Left ventricle myocardium superior (tissue), 1 donor: Measurements from ENCODE around the gene ACTN3. TPM values are rescaled to one million over a fixed set of nuclear protein-coding genes. Genes with fewer than 3 reads are reported as not detected.
"Not testable (repeated sequence)": the region's sequence is repeated elsewhere in the genome, so short reads cannot be mapped to it uniquely, and the experiment has no call there.

ENCODE experiments used
- ATAC-seq: fragments of 200-7000 bp; cut with Tn5 transposase; one replicate; pipeline ENCODE4 v1.9.1; 2020; ENCODE audit warnings: mild to moderate bottlenecking, moderate library complexity
- DNase-seq: peaks from one replicate; pipeline ENCODE4 v3.0.0-alpha.2; 2020
- intact Hi-C: fragments of 100-400 bp; cut with micrococcal nuclease; formaldehyde crosslinking; loops from one replicate; pipeline ENCODE4 v1.11.0; 2022
- long read RNA-seq: library from polyadenylated mRNA; unstranded; transcript quantifications from one replicate; pipeline ENCODE4 v2.0.0, GENCODE V29; 2021
- total RNA-seq: library from RNA; stranded (reverse); fragmentation: NEBNext Ultra II Directional; extraction: Animal tissue kit (Norgen Biotek cat#: 25700); gene quantifications from one replicate; pipeline ENCODE4 v1.2.1, GENCODE V29; 2021
- donor health status: DM: no; HTN: yes; CAD: no; lungs with severe emphysema.

The ACTN3 gene
- total RNA-seq, result not detected
- long read RNA-seq, result 0 reads

GRCh38 chr11:66546368-66546965, at the start of gene ACTN3:
ACTN3 (plus strand) TSS chr11:66546903; CDS start chr11:66546938, 35 bp downstream.
- DNase-seq (peak; percentile 64), ATAC-seq (peak; percentile 38)

DNA sequence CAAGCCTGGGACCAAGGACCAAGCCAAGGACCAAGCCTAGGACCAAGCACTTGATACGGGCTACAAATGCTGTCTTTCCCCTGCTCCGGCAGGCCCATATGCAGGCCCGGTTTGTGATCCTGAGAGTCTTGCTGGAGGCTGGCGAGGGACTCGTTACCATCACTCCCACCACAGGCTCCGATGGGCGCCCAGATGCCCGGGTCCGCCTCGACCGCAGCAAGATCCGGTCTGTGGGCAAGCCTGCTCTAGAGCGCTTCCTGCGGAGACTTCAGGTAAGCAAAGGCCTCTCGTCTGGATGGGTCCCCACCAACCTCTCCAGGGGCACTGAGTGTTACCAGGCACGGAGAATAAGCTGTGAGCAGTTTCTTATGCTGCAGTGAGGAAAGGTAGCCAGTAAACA, 49.5 kb upstream of the ACTN3 start:
- no peak for ATAC-seq
- no peak for DNase-seq
- intact Hi-C loops, result no loop called here

More at GRCh38 chr11:66546368-66546965, at the start of gene ACTN3:
- intact Hi-C loops, result no loop called here

DNA sequence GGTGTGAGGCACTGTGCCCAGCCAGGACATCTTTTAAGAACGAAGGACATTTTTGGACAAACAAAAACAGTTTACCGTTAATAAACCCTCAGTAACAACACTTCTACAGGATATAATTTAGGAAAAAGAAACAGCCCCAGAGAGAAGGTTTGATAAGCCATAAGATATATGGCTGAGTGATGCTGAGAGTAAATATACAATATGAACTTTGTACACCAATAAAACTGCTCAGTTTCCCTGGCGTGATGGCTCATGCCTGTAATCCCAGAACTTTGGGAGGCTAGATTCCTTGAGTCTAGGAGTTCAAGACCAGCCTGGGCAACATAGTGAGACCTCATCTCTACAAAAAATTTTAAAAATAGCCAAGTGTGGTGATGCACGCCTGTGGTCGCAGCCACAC, 48.2 kb upstream of the ACTN3 start:
- intact Hi-C loops, result no loop called here
- ATAC-seq (no peak), DNase-seq (no peak)

GRCh38 chr11:66505276-66505816, 41.4 kb upstream of the ACTN3 start:
- intact Hi-C loops, result no loop called here
- ATAC-seq (no peak), DNase-seq (no peak)

DNA sequence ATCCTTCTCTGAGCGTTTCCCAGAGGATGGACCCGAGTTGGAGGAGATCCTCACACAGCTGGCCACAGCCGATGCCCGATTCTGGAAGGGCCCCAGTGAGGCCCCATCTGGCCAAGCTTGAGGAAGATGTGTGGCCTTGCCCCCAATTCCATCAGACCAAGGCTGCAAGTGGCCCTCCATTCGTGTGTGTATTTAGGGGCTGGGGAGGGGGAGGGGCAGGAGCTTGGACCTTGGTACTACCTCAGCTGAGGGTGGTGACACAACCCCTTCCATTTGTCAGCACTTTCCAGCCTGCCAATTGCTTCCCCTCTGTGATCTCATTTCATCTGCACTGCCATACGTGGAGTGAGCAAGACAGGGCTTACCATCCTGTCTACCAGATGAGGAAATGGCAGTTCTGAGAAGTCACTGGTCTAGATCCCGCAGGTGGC, 37.6 kb upstream of the ACTN3 start:
- intact Hi-C loops, result no loop called here
- DNase-seq (peak; percentile 33), ATAC-seq (peak; percentile 41)

DNA sequence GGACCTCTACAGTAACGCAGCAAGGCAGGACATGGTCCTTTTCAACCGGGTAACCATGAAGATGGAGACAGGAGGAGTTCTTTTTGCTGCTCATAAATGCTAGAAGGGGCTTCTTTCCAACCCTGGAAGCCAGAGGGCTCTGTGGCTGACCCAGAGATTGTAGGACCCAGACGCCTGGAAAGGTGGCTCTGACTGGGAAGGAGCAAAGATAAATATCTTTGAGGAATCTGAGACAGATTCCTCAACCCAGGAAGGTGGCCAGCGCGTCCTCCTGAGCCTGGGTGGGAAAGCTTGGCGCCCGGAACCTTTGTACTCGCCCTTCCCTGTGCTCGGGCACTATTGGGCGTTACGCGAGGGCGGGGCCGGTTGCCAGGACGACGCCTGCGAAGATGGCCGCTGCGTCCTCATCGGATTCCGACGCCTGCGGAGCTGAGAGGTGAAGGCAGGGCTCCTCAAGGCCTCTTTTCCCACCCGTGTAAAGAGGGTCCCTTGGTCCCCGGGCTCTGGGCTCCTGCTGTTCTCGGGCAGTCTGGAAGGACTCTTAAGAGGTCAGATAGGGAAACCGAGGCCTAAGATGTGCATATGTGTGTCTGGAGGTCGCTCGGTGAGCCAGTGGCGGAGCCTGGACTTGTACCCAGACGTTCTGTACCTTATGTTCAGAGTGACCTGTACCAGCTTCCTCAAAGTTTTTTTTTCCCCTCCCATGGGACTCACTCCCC, 36.3 kb upstream of the ACTN3 start, which contains the start of gene BBS1:
Gene BBS1, plus strand, starts transcription at position 365 of the 719 bp plus-strand sequence. Its CDS starts 25 bp downstream, at position 390.
- ATAC-seq (peak; percentile 98), DNase-seq (peak; percentile 94)
- intact Hi-C loops, result no loop called here

- ATAC-seq (no peak), DNase-seq (no peak)
- intact Hi-C loops, result no loop called here
Observed at GRCh38 chr11:66510990-66511339, 35.7 kb upstream of the ACTN3 start.

GRCh38 chr11:66523611-66524010, 23.1 kb upstream of the ACTN3 start:
- intact Hi-C loops, result no loop called here
- DNase-seq, result peak; percentile 79
- peak; percentile 93 for ATAC-seq

GRCh38 chr11:66524304-66525040, 22.2 kb upstream of the ACTN3 start:
- intact Hi-C loops, result no loop called here
- peak; percentile 53 for ATAC-seq
- DNase-seq, result no peak

DNA sequence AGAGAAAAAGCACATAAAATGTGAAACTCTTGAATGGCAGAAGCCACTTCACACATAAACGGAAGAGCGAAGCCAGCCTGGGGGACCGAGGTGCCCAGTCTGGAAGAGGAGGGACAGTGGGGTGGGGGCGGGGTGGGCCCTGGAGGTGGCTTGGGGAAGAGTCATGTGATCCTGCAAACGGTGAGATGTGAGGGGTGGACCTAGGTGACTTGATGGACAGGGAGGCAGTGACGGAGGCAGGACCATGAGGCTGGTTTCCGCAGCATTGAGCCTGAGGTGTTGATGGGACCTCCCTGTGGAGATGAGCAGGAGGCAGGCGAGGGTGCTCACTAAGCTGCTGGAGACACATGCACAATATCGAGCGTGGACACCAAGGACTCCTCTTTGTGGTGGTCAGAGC, 17.6 kb upstream of the ACTN3 start:
- intact Hi-C loops, result no loop called here
- DNase-seq (no peak), ATAC-seq (no peak)

DNA sequence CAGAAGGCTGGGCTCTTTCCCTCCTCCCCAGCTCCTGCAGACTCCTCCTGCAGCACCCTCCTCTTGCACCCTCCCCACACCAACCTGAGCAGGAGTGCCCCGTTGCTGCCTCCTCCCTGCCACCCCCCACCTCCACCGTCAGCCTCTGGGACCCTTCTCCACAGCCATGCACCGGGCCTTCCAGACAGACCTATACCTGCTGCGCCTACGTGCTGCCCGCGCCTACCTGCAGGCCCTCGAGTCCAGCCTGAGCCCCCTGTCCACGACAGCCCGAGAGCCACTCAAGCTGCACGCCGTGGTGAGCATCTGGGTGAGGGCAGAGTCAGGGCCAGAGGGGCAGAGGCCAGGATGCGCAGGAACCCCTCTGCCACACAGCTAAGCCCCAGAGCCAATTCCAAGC, 17.0 kb upstream of the ACTN3 start:
- no peak for DNase-seq
- no peak for ATAC-seq
- intact Hi-C loops, result no loop called here

DNA sequence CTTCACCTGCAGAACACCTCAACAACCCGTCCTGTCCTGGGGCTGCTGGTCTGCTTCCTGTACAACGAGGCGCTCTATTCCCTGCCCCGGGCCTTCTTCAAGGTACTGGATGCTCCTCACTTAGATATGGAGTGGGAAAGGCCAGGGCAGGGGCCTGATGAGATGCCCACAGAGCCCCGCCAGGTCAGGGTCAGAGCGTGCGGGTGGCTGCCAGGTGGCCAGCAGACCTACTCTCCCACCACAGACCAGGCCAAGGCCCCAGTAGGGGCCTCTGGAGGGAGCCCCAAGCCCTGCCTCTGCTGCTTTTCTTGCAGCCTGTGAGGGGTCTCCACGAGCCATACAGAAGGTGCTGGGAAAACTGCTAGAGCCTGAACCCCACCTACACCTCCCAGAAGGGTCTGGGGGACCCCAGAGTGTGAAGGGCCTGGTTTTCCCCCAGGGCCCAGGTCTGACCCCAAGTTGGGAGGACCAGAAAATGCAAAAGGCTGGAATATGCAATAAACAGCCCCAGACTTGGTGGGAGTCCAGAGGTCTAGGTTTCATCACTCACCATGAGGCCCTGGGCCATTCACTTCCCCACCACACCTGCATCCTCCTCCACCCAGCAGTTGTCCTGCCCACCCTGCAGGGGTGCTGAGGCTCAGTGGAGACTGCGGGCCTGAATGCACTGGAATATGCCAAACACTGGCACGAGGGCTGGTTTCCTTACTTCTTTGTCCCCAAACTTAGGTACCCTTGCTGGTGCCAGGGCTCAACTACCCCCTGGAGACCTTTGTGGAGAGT, 15.6 kb upstream of the ACTN3 start:
- DNase-seq (peak; percentile 20), ATAC-seq (no peak)
- intact Hi-C loops, result no loop called here

- peak; percentile 8 for DNase-seq
- no peak for ATAC-seq
- intact Hi-C loops, result no loop called here
Observed at GRCh38 chr11:66531841-66532240, 14.9 kb upstream of the ACTN3 start.

GRCh38 chr11:66532784-66533183, 13.9 kb upstream of the ACTN3 start:
- ATAC-seq, result no peak
- intact Hi-C loops, result no loop called here
- peak; percentile 3 for DNase-seq

- intact Hi-C loops, result no loop called here
- DNase-seq (no peak), ATAC-seq (no peak)
Observed at GRCh38 chr11:66539170-66539869, 7.4 kb upstream of the ACTN3 start.

- DNase-seq (no peak), ATAC-seq (no peak)
- intact Hi-C loops, result no loop called here
Observed at GRCh38 chr11:66539870-66540213, 6.9 kb upstream of the ACTN3 start.

GRCh38 chr11:66540598-66540997, 6.1 kb upstream of the ACTN3 start:
- intact Hi-C loops, ATAC-seq, DNase-seq: not testable (repeated sequence)

GRCh38 chr11:66541892-66542291, 4.8 kb upstream of the ACTN3 start:
- intact Hi-C loops, result no loop called here
- ATAC-seq (no peak), DNase-seq (no peak)

DNA sequence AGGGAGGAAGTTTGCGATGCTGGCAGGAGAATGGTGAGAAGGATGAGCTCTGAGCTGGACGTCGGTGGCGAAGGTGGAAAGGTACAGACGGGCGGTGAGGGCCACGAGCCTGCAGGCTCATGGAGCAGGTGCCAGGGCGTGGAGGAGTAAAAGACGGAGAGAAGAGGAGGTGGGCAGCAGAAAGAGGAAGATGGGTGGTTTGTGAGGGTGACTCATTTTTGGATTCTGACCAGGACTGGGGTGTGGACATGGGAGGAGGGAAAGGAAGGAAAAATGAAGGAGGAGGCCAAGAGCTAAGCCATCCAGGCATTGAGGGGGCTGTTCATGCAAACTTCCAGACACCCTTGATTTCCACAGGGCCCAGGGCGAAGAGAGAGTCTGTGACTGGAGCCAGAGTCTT, 4.3 kb upstream of the ACTN3 start:
- DNase-seq (no peak), ATAC-seq (no peak)
- intact Hi-C loops, result no loop called here
